OCI-LY1 (cell line): ENCODE results near the gene SCAF11.

Experiments
- H2AFZ ChIP-seq: fragments of 200-600 bp; sonication (generic), shearing (Covaris generic); 2 replicates; pipeline ENCODE4 v1.6.0; 2014; ENCODE audit warnings: antibody characterized with exemption, mild to moderate bottlenecking, low read length
- H3F3A ChIP-seq: fragments of 200-600 bp; sonication (generic), shearing (Covaris generic); 2 replicates; pipeline ENCODE4 v1.6.0; 2014; ENCODE audit warnings: mild to moderate bottlenecking, antibody characterized with exemption, low read length, moderate library complexity; ENCODE audit not compliant: insufficient read depth
- H3K27ac ChIP-seq: fragments of 200-600 bp; sonication (generic); 2 replicates; pipeline ENCODE4 v1.5.1; 2014; ENCODE audit warnings: low read length, mixed run types, mild to moderate bottlenecking, low read depth; ENCODE audit not compliant: poor library complexity, severe bottlenecking
- H3K27me3 ChIP-seq: fragments of 200-600 bp; sonication (generic); 2 replicates; pipeline ENCODE4 v1.6.0; 2014; ENCODE audit warnings: antibody characterized with exemption, mild to moderate bottlenecking, low read length, moderate library complexity; ENCODE audit not compliant: insufficient read depth
- H3K36me3 ChIP-seq: fragments of 200-600 bp; sonication (generic); 2 replicates; pipeline ENCODE4 v1.6.1; 2014; ENCODE audit warnings: mild to moderate bottlenecking, antibody characterized with exemption, low read length, moderate library complexity, mixed read lengths; ENCODE audit not compliant: insufficient read depth
- H3K4me1 ChIP-seq: fragments of 200-600 bp; sonication (generic); 2 replicates; pipeline ENCODE4 v1.5.1; 2014; ENCODE audit warnings: mild to moderate bottlenecking, low read length, moderate library complexity; ENCODE audit not compliant: insufficient read depth, severe bottlenecking
- H3K4me2 ChIP-seq: fragments of 200-600 bp; sonication (generic), shearing (Covaris generic); 2 replicates; pipeline ENCODE4 v1.6.1; 2014; ENCODE audit warnings: low read length
- H3K4me3 ChIP-seq: fragments of 200-600 bp; sonication (generic); 2 replicates; pipeline ENCODE4 v1.5.1; 2014; ENCODE audit warnings: low read length, low read depth, mild to moderate bottlenecking, mixed read lengths; ENCODE audit not compliant: poor library complexity, severe bottlenecking
- H3K79me2 ChIP-seq: fragments of 200-600 bp; shearing (Covaris generic); 2 replicates; pipeline ENCODE4 v1.6.1; 2016; ENCODE audit warnings: mixed run types, low read length, mixed read lengths; ENCODE audit not compliant: insufficient read depth
- H3K9ac ChIP-seq: fragments of 200-600 bp; sonication (generic), shearing (Covaris generic); 2 replicates; pipeline ENCODE4 v1.6.1; 2014; ENCODE audit warnings: mild to moderate bottlenecking, low read length, mixed read lengths
- H3K9me2 ChIP-seq: fragments of 200-600 bp; sonication (generic), shearing (Covaris generic); 2 replicates; pipeline ENCODE4 v1.6.1; 2014; ENCODE audit warnings: low read depth, mild to moderate bottlenecking, low read length, mixed read lengths
- H3K9me3 ChIP-seq: fragments of 200-600 bp; shearing (Covaris generic); 2 replicates; pipeline ENCODE4 v1.6.1; 2014; ENCODE audit warnings: low read length, mixed read lengths
- H4K20me1 ChIP-seq: fragments of 200-600 bp; sonication (generic), shearing (Covaris generic); 2 replicates; pipeline ENCODE4 v1.6.0; 2016; ENCODE audit warnings: mild to moderate bottlenecking, low read length; ENCODE audit not compliant: insufficient read depth
- EZH2 ChIP-seq: fragments of 200-600 bp; sonication (generic), shearing (Covaris generic); IDR thresholded peaks from 2 replicates; pipeline ENCODE4 v1.8.0; 2017; ENCODE audit warnings: borderline replicate concordance, mixed run types, mild to moderate bottlenecking, antibody characterized with exemption, low read length, moderate library complexity, mixed read lengths
- TF ChIP-seq, protein P1 (sequence below): fragments of 200-600 bp; sonication (generic), shearing (Covaris generic); IDR thresholded peaks from 2 replicates; pipeline ENCODE4 v1.5.1; 2017; ENCODE audit warnings: mild to moderate bottlenecking, antibody characterized with exemption, low read length, moderate library complexity, mixed read lengths

The SCAF11 gene

DNA sequence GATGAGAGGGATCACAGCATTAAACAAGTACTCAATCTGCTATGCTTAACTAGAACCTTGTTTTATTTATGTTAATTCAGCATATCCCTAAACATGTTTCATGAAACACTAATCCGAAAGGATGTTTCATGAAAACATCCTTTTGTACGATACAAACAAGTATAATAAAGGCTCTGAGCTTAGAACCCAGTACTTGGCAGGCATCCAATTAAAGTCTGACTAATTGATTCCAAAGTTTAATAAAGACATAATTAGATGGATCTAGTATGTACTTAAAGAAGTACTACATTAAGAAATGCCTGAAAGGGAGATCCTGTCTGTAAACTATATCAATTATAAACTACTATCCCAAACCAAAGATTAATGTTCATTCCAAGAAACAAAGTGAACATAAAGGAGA lies 51.8 kb downstream of the SCAF11 start:
- no peak overlapping the region for H3K4me3 ChIP-seq
- TF ChIP-seq, protein P1, sequence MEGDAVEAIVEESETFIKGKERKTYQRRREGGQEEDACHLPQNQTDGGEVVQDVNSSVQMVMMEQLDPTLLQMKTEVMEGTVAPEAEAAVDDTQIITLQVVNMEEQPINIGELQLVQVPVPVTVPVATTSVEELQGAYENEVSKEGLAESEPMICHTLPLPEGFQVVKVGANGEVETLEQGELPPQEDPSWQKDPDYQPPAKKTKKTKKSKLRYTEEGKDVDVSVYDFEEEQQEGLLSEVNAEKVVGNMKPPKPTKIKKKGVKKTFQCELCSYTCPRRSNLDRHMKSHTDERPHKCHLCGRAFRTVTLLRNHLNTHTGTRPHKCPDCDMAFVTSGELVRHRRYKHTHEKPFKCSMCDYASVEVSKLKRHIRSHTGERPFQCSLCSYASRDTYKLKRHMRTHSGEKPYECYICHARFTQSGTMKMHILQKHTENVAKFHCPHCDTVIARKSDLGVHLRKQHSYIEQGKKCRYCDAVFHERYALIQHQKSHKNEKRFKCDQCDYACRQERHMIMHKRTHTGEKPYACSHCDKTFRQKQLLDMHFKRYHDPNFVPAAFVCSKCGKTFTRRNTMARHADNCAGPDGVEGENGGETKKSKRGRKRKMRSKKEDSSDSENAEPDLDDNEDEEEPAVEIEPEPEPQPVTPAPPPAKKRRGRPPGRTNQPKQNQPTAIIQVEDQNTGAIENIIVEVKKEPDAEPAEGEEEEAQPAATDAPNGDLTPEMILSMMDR: no peak
- TF ChIP-seq EZH2: no peak
- H3K79me2 ChIP-seq: no peaks in the 10 kb centered on the region
- H3K4me1 ChIP-seq: peaks cover 5% of the 10 kb centered on the region
- no peaks in the 10 kb centered on the region for H3F3A ChIP-seq
- H3K36me3 ChIP-seq: peaks cover 54% of the 10 kb centered on the region
- H3K27ac ChIP-seq: no peak overlapping the region
- H3K9ac ChIP-seq: no peak overlapping the region
- H3K9me3 ChIP-seq: no peaks in the 10 kb centered on the region
- H3K9me2 ChIP-seq: no peaks in the 10 kb centered on the region
- no peaks in the 10 kb centered on the region for H3K27me3 ChIP-seq
- no peak overlapping the region for H3K4me2 ChIP-seq
- H2AFZ ChIP-seq: no peak overlapping the region
- no peaks in the 10 kb centered on the region for H4K20me1 ChIP-seq

DNA sequence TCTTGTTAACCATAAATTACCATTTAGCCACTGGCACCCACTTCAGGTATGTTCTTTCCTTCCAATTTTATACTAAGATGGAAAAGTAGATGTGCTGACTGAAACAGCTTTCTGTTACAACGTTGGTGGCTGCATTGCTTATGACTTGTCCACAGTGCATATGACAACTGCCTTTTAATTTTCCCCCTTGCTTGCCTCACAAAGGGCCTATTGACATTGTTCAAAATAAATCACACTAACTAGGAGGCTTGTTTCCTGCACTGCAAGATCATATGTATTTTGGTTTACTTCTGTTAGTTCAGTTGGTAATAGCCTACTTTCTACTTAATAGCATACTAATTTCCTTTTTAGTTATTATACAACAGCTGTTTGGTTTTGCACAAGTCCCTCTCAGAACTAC lies 55.4 kb downstream of the SCAF11 start:
- TF ChIP-seq, protein P1: no peak
- peaks cover 56% of the 10 kb centered on the region for H3K36me3 ChIP-seq
- no peak overlapping the region for H3K4me3 ChIP-seq
- H3K27ac ChIP-seq: no peak overlapping the region
- H3F3A ChIP-seq: no peaks in the 10 kb centered on the region
- peaks cover 6% of the 10 kb centered on the region for H3K4me1 ChIP-seq
- H3K9ac ChIP-seq: no peak overlapping the region
- no peaks in the 10 kb centered on the region for H3K27me3 ChIP-seq
- H3K9me3 ChIP-seq: no peaks in the 10 kb centered on the region
- no peak overlapping the region for H2AFZ ChIP-seq
- no peak overlapping the region for H3K4me2 ChIP-seq
- H3K79me2 ChIP-seq: no peaks in the 10 kb centered on the region
- H3K9me2 ChIP-seq: no peaks in the 10 kb centered on the region
- H4K20me1 ChIP-seq: no peaks in the 10 kb centered on the region

DNA sequence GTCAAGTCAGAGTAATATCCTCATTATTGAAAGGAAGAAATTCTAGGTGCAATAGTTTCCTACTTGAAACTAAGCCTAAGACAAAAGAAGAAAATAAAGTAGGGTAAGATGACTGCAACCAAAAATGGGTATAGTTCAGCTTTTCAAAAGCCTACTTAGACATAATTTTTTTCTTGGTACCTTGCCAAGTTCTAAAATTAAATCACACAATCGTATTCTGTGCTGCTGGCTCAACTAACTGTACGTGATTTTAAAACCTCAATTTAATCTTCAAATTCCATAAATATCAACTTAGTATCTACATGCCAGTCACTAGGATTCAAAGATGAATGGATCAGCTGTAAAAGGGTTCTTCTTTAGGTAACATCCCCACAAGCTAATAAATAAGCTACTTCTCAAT lies 56.9 kb downstream of the SCAF11 start:
- Histone ChIP-seq H3K9me3 (no peaks in the 10 kb centered on the region), H3K4me2 (no peak overlapping the region), H3K4me3 (no peak overlapping the region), H3K9ac (no peak overlapping the region), H3K27me3 (no peaks in the 10 kb centered on the region), H2AFZ (no peak overlapping the region), H3K79me2 (no peaks in the 10 kb centered on the region), H3K9me2 (no peaks in the 10 kb centered on the region), H3K4me1 (peaks cover 6% of the 10 kb centered on the region), H3F3A (no peaks in the 10 kb centered on the region), H4K20me1 (no peaks in the 10 kb centered on the region), H3K27ac (no peak overlapping the region), H3K36me3 (peaks cover 53% of the 10 kb centered on the region)
- no peak for TF ChIP-seq EZH2
- TF ChIP-seq, protein P1: no peak
